OCI-LY1 (cell line): ENCODE results near the gene TMEM158.

Experiments
- CTCF ChIP-seq: fragments of 200-600 bp; sonication (generic), shearing (Covaris generic); IDR thresholded peaks from 2 replicates; pipeline ENCODE4 v1.5.1; 2017; ENCODE audit warnings: mild to moderate bottlenecking, antibody characterized with exemption, low read length, moderate library complexity, mixed read lengths
- EZH2 ChIP-seq: fragments of 200-600 bp; sonication (generic), shearing (Covaris generic); IDR thresholded peaks from 2 replicates; pipeline ENCODE4 v1.8.0; 2017; ENCODE audit warnings: borderline replicate concordance, mixed run types, mild to moderate bottlenecking, antibody characterized with exemption, low read length, moderate library complexity, mixed read lengths

- TF ChIP-seq CTCF (no peak), EZH2 (no peak)
Observed at GRCh38 chr3:45199837-45200648, 26.0 kb downstream of the TMEM158 start.
